Colon (tissue), 2 donors: ENCODE data around the gene ZSCAN1.
"Not testable (repeated sequence)": the region's sequence is repeated elsewhere in the genome, so short reads cannot be mapped to it uniquely, and the experiment has no call there.

Experiments used
- FAIRE-seq: peaks from 2 replicates; lab custom pipeline; 2012; peaks lifted over from hg19 to GRCh38; lab: Jason Lieb, UNC
- donor health status: control.
- donor health status: control.

Gene ZSCAN1, protein sequence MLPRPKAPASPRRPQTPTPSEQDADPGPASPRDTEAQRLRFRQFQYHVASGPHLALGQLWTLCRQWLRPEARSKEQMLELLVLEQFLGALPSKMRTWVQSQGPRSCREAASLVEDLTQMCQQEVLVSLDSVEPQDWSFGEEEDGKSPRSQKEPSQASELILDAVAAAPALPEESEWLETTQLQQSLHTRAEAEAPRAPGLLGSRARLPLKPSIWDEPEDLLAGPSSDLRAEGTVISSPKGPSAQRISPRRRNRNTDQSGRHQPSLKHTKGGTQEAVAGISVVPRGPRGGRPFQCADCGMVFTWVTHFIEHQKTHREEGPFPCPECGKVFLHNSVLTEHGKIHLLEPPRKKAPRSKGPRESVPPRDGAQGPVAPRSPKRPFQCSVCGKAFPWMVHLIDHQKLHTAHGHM

DNA sequence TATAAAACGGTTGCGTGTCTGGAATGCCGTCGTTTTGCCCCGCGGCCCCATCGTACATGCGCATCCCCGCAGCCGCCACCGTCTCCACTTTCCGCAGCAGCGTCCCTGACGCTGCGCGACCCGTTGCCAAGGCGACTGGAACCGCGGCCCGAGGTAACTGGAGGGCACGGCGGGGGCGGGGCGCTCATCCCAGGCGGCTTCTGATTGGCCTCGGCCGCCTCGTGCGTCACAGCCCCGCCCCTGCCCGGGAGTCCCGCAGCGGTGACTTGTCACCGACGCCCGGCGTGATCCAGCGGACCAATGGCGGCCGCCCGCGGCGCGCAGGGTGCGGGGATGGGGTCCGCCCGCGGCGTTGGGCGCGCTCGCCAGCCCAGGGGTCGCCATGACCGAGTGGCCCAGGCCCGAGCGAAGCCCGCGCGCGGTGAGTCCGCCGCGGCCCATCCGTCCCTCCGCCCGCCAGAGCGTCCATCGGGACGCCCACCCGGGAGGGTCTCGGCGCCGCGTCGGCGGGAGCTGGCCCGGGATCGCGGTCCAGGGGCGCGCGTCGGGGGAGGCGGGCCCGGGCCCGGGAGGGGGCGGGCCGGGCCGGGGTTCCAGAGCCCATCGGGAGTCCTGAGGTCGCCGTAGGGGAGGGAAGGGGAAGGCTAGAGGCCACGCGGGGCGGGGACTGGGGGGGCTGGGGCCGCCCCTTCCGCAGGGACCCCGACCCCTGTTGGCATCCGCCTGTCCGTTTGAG is at the start of gene ZSCAN1:
Gene ZSCAN1, plus strand, starts transcription at position 285 of the 736 bp plus-strand sequence. CDS start 3,812 bp downstream, outside the sequence.
- FAIRE-seq, result no peak

DNA sequence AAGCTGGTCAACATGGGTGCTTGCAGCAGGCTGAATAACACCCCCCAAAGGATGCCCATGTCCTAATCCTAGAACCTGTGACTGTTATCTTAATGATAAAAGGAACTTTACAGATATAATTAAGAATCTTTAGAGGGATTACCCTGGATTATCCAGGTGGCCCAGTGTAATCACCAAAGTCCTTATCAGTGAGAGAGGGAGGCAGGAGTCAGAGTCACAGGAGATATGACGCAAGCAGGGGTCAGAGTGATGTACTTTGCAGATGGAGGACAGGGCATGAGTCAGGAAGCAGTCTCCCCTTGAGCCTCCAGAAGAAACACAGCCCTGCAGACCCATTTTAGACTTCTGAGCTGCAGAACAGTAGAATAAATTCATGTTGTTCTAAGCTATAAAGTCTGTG is 41.0 kb upstream of the ZSCAN1 start:
- FAIRE-seq, result no peak

DNA sequence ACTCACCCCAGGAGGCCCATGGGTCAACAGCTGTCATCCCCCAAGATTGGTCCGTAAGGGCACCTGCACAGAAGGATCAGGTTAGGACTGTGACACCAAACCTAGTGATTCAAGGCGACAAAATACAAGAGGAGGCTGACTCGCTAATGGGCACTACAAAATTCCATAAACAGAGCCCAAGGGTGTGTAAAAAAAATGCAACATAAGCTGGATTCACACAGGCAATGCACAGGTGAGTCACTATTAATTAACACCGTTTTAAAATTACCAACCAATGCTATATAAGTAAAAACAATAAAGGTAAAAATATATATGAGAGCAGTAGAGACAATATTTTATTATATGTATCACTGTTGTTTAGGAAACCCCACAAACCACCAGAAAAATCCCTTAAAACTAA is 33.1 kb upstream of the ZSCAN1 start:
- FAIRE-seq, result no peak

DNA sequence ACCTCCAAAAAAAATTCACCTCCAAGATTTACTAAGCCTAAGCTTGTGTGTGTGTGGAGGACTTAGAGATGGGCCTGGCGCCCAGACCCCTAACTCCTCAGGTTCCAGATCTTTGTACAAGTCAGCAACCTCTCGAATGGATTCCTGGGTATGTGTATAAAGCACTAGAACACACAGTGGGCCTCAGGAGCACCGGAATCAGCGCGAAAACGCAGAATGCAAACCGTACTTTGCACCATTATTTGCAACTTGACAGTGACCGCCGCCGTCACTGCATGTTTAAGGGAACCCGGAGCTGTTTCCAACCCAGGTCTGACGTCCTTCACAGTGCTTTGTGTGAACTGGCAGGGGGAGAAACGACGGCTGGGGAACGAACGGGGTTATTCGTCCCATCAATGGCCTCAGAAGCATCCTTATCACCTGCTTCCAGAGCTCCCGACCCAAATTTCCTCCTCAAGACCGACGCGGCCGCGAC is 31.9 kb upstream of the ZSCAN1 start:
- no peak for FAIRE-seq

DNA sequence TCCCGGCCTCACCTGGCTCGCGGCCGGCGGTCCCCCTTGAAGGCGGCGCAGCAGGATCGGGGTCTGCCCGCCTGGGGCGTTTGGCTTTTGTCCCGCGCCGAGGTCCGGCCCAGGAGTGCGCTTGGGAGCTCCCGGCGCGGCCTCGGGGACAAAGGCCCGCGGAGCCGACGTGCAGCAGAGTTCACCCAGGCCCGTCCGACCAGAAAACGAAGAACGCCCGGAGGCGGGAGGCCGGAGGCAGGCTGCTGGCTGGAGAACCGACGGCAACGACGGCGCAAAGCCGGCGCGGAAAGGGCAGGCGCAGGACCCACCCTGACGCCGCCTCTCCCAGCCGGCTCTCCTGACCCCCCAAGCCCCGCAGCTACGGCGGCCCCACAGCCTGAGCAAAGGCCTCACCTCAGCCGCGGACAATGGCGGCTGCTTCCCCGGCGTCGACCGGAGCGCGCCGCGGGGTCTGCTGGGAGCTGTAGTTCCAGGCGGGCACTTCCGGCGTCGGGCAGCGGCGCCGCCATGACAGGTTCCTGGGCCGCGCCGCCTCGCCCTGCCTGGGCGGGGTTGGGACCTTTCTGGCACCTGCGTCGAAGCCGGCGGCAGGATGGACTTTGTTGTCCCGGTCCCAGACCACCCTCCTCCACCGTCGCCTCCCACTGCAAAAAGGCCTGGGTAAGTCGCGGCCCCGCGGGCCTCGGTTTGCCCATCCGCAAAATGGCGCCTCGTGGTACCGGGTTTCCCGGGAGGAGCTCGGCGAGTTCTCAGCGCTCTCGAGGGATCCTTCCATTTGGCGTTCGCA is 31.2 kb upstream of the ZSCAN1 start, which contains the start of gene ZNF606:
Gene ZNF606, minus strand, starts transcription at position 437 of the 790 bp plus-strand sequence. CDS start 1,501 bp downstream, outside the sequence.
- no peak for FAIRE-seq

DNA sequence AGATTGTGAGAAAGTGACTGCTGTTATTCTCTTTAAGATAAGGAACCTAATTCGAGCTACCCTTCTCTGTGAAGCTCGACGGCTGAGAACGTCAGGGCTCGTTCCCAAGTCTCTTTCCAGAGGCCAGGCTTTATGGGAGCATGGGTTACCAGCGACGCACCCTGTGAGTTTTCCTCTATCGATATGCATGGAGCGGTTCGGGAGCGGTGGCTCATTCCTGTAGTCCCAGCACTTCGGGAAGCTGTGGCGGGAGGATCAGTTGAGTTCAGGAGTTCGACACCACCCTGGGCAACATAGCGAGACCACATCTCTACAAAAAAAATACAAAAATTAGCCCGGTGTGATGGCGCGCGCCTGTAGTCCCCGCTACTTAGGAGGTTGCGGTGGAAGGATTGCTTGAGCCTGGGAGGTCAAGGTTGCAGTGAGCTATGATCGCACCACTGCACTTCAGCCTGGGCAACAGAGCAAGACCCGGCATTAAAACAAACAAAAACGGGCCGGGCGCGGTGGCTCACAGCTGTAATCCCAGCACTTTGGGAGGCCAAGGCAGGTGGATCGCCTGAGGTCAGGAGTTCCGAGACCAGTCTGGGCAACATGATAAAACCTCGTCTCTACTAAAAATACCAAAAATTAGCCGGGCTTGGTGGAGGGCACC is 30.5 kb upstream of the ZSCAN1 start:
- no peak for FAIRE-seq

DNA sequence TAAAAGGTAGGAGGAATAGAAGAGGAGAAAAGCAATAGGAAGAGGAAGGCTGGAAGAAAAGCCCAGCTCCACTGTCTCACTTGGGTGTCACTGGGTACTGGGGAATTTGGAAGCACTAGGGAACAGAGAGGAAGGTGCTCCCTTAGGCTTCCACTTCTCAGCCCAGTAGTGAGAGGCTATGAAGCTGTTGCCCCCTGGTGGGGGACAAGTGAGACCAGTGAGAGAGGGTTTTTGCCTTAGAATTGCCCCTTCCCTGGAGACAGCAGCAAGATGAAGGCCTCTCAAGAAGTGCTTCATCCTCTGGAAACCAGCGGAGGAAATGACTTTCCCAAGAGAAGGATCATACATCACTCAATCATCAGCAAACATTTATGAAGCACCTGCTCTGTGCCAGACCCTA is 26.5 kb upstream of the ZSCAN1 start:
- no peak for FAIRE-seq

DNA sequence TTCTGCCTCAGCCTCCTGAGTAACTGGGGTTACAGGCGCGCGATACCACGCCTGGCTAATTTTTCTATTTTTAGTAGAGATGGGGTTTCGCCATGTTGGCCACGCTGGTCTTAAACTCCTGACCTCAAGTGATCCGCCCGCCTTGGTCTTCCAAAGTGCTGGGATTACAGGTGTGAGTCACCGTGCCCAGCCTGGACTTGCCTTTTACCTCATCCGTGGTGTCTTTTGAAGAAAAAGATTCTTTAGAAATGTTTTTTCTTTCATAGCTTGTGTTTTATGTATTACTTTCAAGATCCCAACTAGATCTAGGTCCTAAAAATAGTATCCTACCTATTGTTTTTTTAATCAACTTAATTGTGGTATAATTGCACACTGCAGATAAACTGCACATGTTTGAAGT is 24.9 kb upstream of the ZSCAN1 start:
- FAIRE-seq, result not testable (repeated sequence)

DNA sequence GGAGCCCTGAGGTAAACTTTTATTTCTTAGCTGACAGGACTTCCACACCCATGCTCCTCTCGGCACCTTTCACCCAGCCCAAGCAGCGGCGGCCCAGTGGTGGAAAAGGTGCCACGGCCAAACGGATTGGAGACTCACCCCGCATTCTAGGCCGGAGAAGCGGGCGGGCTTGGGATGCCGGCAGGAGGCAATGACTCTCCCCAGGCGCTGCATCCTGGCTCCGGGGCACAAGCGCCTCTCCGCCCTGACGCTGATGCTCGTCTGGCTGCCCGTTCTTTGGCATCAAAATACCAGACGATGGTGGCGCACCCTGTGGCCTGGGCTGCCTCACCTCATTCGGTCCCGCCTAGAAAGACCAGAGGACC is 24.5 kb upstream of the ZSCAN1 start:
- no peak for FAIRE-seq

DNA sequence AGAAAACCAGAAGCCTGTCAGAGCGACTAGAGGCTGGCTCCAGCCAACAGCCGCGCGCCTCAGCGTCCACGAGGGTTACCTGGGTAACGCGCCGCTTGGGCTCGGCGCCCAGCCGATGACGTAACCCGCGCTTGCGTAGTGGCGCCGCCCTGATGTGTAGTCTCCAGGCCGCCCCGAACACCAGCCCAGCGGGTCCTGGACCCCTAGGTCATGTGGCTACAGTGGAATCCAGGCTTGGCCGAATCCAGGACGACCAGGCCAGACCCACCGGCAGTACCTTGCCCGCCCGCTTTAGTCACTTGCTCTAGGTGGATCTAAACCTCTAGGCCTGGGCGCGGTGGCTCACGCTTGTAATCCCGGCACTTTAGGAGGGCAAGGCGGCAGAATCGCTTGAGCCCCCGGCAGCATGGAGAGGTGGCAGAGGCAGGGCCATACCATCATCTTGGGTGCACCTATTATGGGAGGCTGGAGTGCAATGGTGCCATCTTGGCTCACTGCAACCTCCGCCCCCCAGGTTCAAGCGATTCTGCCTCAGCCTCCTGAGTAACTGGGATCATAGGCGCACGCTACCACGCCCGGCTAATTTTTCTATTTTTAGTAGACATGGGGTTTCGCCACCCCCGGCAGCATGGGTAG is 24.0 kb upstream of the ZSCAN1 start:
- FAIRE-seq, result no peak

DNA sequence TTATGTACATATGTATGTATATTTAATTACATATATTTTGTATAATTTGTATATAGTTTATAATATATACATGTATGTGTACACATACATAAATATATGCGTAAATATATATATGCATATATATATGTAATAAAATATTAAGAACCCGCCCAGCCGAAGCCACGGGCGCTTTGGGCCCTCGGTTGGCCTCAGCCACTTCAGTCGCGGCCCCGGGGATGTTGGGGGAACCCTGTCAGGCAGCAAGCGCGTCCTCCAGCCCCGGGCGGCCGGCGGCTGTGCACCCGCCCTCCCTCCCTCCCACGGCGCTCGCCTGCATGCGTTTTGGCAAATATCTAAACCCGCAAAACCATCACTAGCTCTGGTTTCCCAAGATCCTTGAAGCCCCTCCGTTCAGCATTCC is 23.3 kb upstream of the ZSCAN1 start:
- FAIRE-seq, result no peak

DNA sequence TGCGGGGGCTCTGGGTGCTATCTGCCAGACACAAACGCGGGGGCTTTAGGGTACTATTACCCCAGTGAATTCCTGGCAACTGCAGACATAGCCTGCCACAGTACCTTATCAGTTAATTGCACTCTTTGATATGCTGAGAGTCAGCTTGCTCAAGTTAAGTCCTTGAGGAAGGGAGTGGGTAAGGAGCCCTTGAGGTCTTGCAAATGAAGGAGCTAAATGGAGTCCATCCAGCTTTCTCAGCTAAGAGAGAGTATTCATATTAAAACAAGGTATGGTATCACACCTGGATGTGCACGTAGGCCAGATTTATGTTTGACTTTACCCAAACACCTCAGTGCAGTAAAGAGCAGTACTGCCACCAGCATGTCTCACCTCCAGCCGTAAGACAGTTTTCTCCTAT is 19.7 kb upstream of the ZSCAN1 start:
- FAIRE-seq, result no peak

DNA sequence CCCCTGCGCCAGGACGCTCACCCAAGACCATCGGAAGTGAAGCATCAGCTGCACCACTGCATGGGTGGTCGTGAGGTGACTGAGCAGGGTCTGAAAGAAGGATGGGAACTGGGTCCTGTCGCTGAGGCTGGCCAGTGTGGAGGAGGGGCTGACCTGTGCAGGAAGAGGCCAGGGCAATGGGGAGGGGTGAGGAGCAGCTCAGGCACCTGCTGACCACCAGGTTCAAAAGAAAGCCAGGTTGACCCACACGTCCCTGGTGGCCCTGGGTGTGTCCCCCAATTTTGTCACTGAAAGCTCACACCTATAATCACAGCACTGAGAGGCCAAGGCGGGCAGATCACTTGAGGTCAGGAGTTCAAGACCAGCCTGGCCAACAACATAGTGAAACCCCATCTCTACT is 13.7 kb upstream of the ZSCAN1 start:
- FAIRE-seq, result no peak

DNA sequence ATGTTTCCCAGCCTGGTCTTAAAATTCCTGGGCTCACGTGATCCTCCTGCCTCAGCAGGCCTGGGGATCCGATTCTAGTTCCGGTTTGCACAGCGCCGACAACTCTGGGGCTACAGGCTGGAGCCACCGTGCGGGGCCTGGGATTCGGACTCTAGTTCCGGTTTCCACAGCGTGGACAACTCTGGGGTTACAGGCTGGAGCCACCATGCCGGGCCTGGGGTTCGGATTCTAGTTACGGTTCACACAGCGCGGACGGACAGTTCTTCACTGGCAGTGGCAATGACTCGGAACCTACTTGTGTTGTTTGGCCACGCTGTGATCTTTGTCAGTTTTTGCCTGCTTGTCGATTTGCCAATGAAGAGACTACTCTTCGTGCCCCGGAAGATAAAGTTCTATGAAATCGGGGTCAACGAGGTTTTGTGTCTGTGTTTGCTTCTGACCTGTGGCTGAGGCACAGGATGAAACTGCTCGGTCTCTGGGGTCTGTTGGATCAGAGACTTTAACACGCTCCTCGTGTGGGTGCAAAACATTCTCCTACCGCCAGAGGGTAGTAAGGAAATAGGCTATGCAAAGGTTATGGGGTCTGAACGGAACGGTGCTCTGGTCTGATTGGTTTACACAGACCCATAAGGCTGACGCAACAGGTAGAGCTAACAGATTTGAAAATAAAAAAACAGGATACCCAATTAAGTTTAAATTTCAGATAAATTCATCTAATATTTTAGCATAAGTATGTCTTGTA is 12.1 kb upstream of the ZSCAN1 start:
- FAIRE-seq, result no peak

DNA sequence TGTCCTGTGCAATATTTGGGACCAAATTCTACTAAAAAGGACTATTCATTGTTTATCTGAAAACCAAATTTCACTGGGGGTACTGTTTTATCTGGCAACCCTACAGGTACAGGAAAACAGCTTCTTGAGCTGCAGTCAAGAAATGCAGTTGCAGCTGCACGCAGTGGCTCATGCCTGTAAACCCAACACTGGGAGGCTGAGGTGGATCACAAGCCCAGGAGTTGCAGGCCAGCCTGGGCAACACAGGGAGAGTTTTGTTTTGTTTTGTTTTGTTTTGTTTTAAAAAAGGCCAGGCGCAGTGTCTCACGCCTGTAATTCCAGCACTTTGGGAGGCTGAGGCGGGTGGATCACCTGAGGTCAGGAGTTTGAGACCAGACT is 11.6 kb upstream of the ZSCAN1 start:
- FAIRE-seq, result no peak

DNA sequence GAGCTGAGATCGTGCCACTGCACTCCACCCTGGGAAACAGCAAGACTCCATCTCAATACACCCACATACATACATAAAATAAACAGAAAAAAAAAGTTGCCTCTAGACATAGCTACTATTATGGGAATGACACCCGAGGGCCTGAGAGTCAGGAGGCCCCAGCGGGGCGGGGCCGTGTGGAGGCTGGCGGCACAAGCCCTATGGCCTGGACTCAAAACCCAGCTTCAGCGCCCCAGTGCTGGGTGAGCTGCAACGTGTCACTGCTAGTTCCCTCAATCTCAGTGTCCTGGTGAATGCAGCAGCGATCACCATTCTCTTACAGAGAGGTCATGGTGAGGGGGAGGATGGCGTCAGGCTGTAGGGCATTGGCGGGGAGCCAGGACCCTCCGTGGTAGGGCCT is 9.2 kb upstream of the ZSCAN1 start:
- FAIRE-seq, result no peak

DNA sequence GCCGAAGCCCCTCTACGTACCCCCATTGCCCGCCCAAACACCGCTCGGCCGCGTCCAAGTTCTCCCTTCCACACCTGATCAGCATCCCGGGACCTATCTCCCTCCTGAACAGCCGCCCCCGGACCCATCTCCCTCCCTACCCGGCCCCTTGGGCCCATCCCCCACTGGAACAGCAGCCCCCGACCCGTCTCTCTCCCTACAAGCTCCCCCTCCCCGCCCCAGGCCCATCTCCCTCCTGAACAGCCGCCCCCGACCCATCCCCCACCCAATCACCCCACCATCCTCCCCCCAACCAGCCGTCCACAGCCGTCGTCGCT is 610 bp downstream of the ZSCAN1 start:
- no peak for FAIRE-seq

DNA sequence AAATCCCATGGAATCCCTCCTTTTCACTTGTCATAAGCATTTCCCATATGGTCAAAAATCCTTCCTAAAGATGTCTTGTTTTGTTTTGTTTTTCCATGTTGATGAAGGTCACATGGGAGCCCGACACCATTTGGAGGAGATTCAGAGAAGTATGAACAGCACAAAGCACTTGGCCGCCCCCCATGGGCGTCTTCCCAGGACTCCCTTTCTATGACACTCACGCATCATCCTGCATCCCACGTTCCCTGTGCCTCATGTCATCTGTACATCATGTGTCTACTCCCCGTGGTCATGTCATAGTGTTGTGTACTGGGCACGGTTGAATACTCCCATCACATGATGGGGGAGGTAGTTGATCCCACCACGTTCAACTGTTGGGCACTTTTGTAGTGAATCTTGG is 2.0 kb downstream of the ZSCAN1 start:
- no peak for FAIRE-seq

DNA sequence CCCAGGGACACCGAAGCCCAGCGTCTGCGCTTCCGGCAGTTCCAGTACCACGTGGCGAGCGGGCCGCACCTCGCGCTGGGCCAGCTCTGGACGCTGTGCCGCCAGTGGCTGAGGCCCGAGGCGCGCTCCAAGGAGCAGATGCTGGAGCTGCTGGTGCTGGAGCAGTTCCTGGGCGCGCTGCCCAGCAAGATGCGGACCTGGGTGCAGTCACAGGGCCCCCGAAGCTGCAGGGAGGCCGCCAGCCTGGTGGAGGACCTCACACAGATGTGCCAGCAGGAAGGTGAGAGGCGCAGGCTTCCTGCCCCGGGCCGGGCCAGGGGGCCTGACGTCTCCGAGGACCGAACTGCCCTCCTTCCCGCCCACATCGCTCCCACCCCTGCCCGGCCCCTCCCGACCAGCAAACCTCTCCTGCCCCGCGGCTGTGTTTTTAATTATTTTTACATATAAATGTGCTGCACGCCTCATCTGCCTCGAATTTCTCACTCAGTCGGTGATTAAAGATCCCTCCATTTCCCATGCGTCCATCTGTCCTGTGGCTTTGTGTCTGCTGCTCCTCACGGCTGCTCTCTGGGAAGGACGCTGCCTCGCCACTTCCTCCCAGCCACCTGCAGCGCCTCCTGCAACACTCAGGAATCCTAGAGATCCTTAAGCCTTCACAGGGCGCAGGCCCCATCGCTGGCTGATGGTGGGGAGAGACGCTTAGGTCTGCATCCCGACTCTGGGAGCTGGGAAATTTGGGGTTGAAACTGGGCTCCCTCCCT is 4.3 kb downstream of the ZSCAN1 start:
- no peak for FAIRE-seq

DNA sequence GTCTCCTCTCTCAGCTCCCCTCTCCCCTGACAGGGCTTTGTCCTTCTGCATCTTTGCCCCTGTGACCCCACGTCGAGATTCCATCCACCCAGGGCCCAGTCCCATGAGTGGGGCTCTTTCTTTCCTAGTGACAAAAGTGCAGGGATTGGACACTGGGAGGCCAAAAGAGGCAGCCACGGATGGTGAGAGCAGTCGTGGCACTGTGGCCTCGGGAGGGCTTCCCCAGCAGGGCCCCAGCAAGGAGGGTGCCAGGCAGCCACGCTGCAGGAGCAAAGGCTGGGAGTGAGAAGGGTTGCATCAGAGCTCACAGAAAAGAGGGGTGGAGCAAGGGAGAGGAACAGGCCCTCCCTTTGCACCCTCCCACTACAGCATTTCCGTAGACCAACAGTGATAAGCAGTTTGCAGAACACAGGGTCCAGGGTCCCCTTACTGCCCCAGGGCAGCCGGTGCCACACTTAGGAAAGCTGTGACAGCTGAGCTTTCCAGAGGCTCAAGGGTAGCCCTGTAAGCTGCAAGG is 4.9 kb downstream of the ZSCAN1 start:
- FAIRE-seq, result no peak
